TTC549 (cell line): ENCODE measurements around the gene ADAT2.
A peak's percentile ranks its signal among the peaks of the same experiment; 100 is the strongest.

ENCODE experiments used
- FAIRE-seq: peaks from 2 replicates; lab custom pipeline; 2012; peaks lifted over from hg19 to GRCh38; lab: Jason Lieb, UNC

The ADAT2 gene

GRCh38 chr6:143441010-143441409, 9.5 kb downstream of the ADAT2 start:
- FAIRE-seq: no peak

- FAIRE-seq: no peak
Measured at GRCh38 chr6:143432588-143432987, 17.9 kb downstream of the ADAT2 start.

- FAIRE-seq: no peak
Measured at GRCh38 chr6:143431226-143431625, 19.3 kb downstream of the ADAT2 start.

GRCh38 chr6:143429970-143430369, 20.5 kb downstream of the ADAT2 start:
- FAIRE-seq: no peak

GRCh38 chr6:143427109-143427817, 23.2 kb downstream of the ADAT2 start:
- FAIRE-seq: peak; percentile 48

- no peak for FAIRE-seq
Measured at GRCh38 chr6:143426026-143426425, 24.5 kb downstream of the ADAT2 start.

GRCh38 chr6:143419526-143419925, 31.0 kb downstream of the ADAT2 start:
- no peak for FAIRE-seq

- no peak for FAIRE-seq
Measured at GRCh38 chr6:143414769-143415168, 35.7 kb downstream of the ADAT2 start.

GRCh38 chr6:143410859-143411270, 39.6 kb downstream of the ADAT2 start:
- FAIRE-seq: no peak

GRCh38 chr6:143408787-143409162, 41.7 kb downstream of the ADAT2 start:
- no peak for FAIRE-seq

GRCh38 chr6:143408151-143408786, 42.2 kb downstream of the ADAT2 start:
- no peak for FAIRE-seq

- no peak for FAIRE-seq
Measured at GRCh38 chr6:143406673-143407072, 43.8 kb downstream of the ADAT2 start.

GRCh38 chr6:143405373-143406154, 44.9 kb downstream of the ADAT2 start:
- FAIRE-seq: no peak

GRCh38 chr6:143402721-143403336, 47.7 kb downstream of the ADAT2 start:
- no peak for FAIRE-seq

GRCh38 chr6:143401636-143402370, 48.7 kb downstream of the ADAT2 start:
- FAIRE-seq: no peak

- FAIRE-seq: no peak
Measured at GRCh38 chr6:143401068-143401446, 49.4 kb downstream of the ADAT2 start.

- FAIRE-seq: no peak
Measured at GRCh38 chr6:143400258-143401067, 50.0 kb downstream of the ADAT2 start.

- FAIRE-seq: no peak
Measured at GRCh38 chr6:143399775-143400174, 50.7 kb downstream of the ADAT2 start.

GRCh38 chr6:143399176-143399575, 51.3 kb downstream of the ADAT2 start:
- FAIRE-seq: no peak

GRCh38 chr6:143397227-143398222, 53.0 kb downstream of the ADAT2 start:
- no peak for FAIRE-seq
